Erythroblast (primary cell): Measurements from ENCODE around the gene RNF4.

Experiments
- GATA1 ChIP-seq: IDR thresholded peaks from 2 replicates; pipeline ENCODE4 v1.6.1; 2011; ENCODE audit warnings: low read depth, mild to moderate bottlenecking, control low read depth, low read length, moderate library complexity
- POLR2A ChIP-seq: IDR thresholded peaks from 2 replicates; pipeline ENCODE4 v1.6.1; 2011; ENCODE audit warnings: mild to moderate bottlenecking, low read length

GRCh38 chr4:2507855-2508254 lies 38.9 kb downstream of the RNF4 start:
- TF ChIP-seq POLR2A (no peak), GATA1 (no peak)
